T47D (cell line): ENCODE data around the gene ZCCHC7.
"Not testable (repeated sequence)": the region's sequence is repeated elsewhere in the genome, so short reads cannot be mapped to it uniquely, and the experiment has no call there.

Experiments
- DNase-seq, 2 experiments: peaks; one replicate each; pipeline versions ENCODE4 v3.0.0 to v3.0.0-alpha.2; 2011 to 2012; ENCODE audit warnings: low read depth in 1 of 2, low spot score in 1 of 2
- JUND ChIP-seq: IDR thresholded peaks from 2 replicates; pipeline ENCODE4 v1.6.1; 2012; ENCODE audit warnings: low read depth
- in situ Hi-C: cut with HindIII; loops from 2 replicates; pipeline ENCODE4 v1.10.0; 2016; ENCODE audit warnings: low sequenced_read_pairs, low pct_unique_long_range_greater_than_20kb

Gene ZCCHC7

DNA sequence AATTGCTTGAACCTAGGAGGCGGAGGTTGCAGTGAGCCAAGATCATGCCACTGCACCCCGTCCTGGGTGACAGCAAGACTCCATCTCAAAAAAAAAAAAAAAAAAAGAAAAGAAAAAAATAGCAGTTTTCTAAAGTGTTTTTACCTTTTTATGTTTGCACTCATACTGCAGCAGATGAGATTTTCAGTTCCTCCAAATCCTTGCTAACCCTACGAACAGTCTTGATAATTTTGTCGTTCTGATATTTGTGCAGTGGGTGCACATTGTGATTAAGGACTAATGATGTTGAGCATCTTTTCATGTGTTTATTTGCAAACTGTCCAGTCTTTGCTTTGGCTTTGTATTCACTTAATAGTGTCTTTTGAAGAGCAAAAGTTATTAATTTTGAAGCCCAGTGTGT, 42.9 kb downstream of the ZCCHC7 start:
- in situ Hi-C loops = no loop called here
- TF ChIP-seq JUND = no peak
- no peak for DNase-seq

DNA sequence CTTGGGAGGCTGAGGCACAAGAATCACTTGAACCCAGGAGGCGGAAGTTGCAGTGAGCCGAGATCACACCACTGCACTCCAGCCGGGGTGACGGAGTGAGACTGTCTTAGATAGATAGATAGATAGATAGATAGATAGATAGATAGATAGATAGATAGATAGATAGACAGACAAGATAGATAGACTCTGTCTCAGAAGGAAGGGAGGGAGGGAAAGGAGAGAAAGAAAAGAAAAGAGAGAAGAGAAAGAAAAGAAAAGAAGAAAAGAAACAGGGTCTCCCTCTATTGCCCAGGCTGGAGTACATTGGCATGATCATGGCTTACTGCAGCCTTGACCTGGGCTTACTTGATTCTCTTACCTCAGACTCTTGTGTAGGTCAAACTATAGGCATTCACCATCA, 44.0 kb downstream of the ZCCHC7 start:
- in situ Hi-C loops, DNase-seq: not testable (repeated sequence)

DNA sequence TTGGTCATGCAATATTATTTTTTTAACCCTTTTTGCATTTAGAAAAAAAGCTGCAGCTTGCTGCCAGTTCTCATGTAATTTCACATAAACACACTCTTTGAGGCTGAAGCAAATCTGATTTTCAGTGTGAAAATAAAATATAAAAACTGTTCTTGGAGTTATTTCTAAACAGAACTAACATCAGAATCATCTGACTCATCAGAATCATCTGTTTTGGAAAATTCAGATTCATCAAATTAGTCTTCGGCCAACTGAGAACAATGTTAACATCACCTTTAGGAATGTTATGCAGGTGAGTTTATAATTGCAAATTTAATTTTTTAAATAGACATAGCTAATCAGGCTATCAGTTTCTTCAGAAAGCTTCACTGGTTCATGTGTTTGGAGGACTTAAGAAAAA, 45.3 kb downstream of the ZCCHC7 start:
- no peak for DNase-seq
- TF ChIP-seq JUND = no peak
- in situ Hi-C loops = no loop called here

DNA sequence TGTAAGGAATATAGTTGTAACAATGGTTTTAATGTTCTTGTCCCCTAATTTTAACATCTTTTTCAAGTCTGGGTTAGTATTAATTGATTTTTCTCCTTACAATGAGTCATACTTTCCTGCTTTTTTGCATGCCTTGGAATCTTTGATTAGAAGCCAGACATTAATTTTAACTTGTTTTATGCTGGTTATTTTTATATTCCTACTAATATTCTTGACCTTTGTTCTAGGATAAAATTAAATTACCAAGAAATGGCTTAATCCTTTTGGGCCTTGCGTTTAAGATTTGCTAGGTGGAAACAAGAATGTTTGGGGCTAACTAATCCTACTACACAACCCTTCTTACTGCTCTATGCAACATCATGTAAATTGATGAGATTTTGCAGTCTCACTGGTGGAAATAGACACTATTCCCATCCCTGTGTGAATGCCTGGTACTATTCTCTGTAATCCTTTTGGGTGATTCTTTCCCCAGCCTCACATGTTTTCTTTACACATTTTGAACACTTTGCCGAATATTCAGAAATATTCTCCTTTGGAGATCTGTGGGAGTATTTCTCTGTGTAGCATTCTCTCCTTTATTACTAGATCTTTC, 47.2 kb downstream of the ZCCHC7 start:
- in situ Hi-C loops = no loop called here

DNA sequence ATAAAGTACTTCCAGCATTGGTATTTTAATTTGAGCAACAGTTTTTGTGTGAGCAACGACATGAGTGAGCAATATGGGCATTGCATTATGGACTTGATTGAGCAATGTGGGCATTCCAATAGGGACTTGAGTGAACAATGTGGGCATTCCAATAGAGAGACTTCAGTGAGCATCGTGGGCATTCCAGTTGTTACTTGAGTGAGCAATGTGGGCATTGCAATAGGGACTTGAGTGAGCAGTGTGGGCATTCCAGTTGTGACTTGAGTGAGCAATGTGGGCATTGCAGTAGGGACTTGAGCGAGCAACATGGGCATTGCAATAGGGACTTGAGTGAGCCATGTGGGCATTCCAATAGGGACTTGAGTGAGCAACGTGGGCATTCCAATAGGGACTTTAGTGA, 52.2 kb downstream of the ZCCHC7 start:
- no peak for TF ChIP-seq JUND
- in situ Hi-C loops = no loop called here

More for the DNA sequence above, 47.2 kb downstream of the ZCCHC7 start:
- no peak for DNase-seq
- TF ChIP-seq JUND = no peak

DNA sequence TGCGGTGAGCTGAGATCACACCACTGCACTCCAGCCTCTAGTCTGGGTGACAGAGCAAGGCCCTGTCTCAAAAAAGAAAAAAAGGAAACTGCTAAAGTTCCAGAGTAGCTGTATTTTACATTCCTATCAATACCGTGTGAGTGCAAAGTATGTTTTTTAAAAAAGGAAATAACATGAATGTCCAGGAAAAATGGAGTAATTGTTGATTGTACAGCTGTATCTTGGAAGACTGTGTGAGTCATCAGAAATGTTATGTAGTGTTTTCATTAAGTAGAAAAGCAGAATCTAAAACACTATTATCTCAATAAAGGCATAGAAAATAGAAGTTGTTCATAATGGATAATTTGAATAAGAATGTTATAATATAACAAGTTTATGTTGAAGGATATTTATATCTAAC, 53.9 kb downstream of the ZCCHC7 start:
- TF ChIP-seq JUND = no peak
- DNase-seq = no peak
- in situ Hi-C loops = no loop called here

More for the DNA sequence above, 52.2 kb downstream of the ZCCHC7 start:
- DNase-seq = no peak

DNA sequence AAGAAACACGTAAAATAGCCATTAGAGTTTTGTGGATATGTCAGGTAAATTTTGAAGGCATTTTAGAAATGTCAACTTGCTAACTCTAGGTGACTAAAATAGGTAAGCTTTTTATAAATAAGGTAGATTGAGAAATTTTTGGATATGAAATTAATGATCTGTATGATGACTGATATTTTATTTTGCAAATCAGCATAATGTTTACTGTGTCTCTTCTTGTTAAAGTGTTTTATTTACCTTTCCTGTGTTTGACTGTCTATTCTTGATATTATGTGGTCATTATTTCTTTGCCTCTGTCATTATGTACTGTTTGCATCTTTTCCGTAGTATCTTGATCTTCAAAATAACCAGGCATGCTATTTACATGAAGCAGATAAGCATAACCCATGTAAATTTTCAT, 58.4 kb downstream of the ZCCHC7 start:
- no peak for DNase-seq
- in situ Hi-C loops = no loop called here
- no peak for TF ChIP-seq JUND

DNA sequence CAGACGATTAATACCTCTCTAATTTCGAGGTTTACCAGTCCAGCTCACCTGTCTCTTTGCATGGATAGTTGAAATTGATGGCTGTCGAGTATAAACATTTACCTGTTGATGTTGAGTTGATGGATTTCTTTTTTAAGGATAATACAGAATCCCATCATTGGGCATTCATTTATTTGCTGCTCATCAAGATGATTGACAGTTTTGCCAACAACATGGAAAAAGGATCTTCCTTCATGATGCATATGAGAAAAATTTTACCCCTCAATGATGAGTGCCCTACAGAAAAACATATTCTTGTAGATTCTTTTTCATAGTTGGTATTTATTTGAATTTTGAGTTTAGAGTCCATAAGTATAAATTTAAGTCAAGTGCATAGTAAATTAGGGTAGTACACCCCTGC, 59.2 kb downstream of the ZCCHC7 start:
- in situ Hi-C loops = no loop called here
- no peak for TF ChIP-seq JUND
- no peak for DNase-seq

DNA sequence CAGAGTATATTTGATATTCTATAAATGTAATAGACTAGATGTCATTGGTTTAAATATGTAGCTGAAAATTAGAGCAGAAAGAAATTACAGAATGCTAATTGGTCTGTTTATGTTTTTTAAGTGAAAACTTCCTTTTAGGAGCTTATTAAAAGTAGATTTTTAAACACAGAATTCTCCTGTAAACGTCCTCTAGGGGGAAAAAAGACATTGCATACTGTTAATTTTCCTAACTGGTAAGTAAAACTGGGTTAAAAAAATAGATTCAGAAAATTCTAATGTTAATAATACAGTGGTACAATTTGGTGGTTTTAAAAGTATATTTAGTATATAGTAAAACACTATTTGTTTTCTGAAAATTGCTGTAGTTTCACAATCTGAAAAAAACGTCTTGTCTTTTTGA, 59.8 kb downstream of the ZCCHC7 start:
- TF ChIP-seq JUND = no peak
- in situ Hi-C loops = no loop called here
- DNase-seq = no peak

DNA sequence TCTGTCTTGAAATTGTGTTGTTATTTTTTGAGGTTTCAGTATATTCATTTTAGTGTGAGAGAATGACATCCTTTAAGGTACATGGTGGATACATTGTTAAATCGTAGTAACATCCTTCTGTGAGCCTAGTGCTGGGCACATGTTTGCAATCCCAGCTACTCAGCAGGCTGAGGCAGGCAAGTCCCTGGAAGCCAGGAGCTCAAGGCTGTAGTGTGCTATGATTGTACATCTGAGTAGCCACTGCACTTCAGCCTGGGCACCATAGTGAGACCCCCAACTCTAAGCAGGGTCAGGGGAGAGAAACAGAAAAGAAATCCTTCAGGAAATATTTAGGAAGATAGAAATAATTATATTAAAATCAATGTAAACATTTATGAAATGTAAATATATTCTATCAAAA, 62.3 kb downstream of the ZCCHC7 start:
- no peak for DNase-seq
- in situ Hi-C loops = no loop called here
- no peak for TF ChIP-seq JUND

DNA sequence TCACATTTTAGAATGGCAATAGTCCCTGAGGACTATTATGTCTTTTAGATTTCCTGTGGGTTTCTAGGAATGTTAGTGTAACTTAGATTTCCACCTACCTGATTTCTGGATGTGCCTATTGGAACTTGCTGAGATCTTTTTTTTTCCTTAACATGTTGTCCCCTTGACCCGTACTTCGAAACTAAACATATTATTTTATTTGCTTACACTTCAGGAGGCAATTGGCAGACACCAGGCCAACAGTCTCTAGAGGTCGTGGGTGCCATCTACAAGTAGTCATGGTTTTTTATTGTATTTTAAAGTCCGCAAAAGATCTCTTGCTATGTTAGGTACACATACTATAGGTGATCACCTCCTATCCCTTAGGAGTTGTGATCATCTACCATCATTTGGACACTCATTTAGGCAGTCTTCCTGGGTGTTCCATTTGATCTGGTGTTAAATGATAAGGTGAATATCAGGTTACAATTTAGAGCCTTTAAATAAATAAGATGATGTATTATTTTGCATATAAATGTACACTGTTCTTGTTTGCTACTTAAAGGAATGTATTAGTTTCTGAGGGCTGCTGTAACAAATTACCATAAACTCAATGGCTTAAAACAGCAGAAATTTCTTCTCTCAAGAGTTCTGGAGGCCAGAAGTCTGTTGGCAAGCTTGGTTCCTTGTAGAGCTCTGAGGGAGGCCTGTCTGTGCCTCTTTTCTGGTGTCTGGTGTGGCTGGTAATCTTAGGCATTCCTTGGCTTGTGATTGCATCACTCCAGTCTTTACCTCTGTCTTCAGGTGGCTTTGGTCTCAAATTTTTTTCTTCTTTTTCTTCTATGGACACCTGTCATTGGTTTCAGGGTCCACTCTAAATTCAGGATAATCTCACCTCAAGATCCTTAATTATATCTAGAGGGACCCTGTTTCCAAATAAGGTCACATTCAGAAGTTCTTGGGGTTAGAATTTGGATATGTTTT, 64.8 kb downstream of the ZCCHC7 start:
- no peak for DNase-seq
- in situ Hi-C loops = no loop called here
- TF ChIP-seq JUND = no peak

DNA sequence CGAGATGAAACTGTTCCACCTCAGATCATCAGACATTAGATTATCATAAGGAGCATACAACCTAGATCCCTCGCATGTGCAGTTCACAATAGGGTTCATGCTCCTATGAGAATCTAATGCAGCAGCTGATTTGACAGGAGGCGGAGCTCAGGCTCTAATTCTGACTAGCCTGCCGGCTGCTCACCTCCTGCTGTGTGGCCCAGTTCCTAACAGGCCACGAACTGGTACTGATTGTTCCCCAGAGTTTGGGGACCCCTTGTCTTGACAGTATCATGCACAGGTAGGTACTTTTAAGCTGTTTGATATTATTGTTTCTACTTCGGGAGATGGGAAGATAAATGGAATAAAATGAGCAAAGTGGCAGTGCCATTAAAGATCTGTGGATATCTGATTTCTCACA, 66.9 kb downstream of the ZCCHC7 start:
- no peak for DNase-seq
- in situ Hi-C loops = no loop called here
- TF ChIP-seq JUND = no peak

DNA sequence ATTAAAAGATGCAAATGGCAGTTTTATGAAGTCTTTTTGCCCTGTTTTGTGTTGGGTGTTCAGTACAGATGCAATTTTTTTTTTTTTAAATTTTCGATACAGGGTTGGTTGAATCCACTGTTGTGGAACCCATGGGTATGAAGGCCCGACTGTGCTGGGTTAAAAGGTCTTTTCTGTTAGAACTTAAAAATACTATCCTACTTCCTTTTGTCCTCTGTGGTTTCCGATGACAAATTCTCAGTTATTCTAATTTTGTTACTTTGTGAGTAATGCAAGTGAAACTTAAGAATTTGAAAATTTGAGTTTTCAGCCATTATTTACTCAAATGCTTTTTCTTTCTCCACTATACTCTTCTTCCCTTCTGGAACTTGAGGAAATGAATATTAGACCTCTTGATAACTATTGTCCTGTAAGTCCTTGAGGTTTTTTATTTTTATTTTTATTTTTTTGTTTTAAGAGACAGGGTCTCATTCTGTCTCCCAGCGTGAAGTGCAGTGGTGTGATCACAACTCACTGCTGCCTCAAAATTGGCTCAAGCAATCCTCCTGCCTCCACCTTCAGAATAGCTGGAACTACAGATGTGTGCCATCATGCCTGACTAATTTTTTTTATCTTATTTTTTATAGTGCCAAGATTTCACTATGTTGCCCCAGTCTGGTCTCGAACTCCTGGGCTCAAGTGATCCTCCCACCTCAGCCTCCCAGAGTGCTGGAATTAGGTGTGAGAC, 67.5 kb downstream of the ZCCHC7 start:
- in situ Hi-C loops = no loop called here
- no peak for DNase-seq
- TF ChIP-seq JUND = no peak

DNA sequence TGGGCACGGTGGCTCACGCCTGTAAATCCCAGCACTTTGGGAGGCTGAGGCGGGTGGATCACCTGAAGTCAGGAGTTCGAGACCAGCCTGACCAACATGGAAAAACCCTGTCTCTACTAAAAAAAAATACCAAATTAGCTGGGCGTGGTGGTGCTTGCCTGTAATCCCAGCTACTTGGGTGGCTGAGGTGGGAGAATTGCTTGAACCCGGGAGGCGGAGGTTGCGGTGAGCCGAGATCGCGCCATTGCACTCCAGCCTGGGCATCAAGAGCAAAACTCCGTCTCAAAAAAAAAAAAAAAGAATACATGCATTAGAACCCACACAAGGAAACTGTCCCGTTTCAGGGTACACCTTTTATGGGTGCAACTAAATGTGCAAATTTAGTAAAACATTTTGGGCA, 70.4 kb downstream of the ZCCHC7 start:
- in situ Hi-C loops, DNase-seq: not testable (repeated sequence)
